IPS-20b (cell line): Measurements from ENCODE around the gene PITPNM1.
"Not testable (repeated sequence)": the region's sequence is repeated elsewhere in the genome, so short reads cannot be mapped to it uniquely, and the experiment has no call there.

Source experiments
- H3K27ac ChIP-seq: one replicate; pipeline ENCODE4 v1.5.1; 2013; ENCODE audit warnings: low read length
- H3K27me3 ChIP-seq: 2 replicates; pipeline ENCODE4 v1.6.1; 2013; ENCODE audit warnings: mild to moderate bottlenecking, low read length, inconsistent platforms; ENCODE audit not compliant: insufficient read depth
- H3K36me3 ChIP-seq: 2 replicates; pipeline ENCODE4 v1.6.1; 2013; ENCODE audit warnings: low read depth, mild to moderate bottlenecking, inconsistent platforms, low read length, moderate library complexity; ENCODE audit not compliant: insufficient read depth
- H3K4me1 ChIP-seq: 2 replicates; pipeline ENCODE4 v1.6.1; 2013; ENCODE audit warnings: mild to moderate bottlenecking, control low read depth, inconsistent platforms, low read length, moderate library complexity; ENCODE audit not compliant: insufficient read depth
- H3K4me3 ChIP-seq: 2 replicates; pipeline ENCODE4 v1.5.1; 2013; ENCODE audit warnings: mild to moderate bottlenecking, low read length, inconsistent platforms
- H3K9ac ChIP-seq: 2 replicates; pipeline ENCODE4 v1.6.1; 2013; ENCODE audit warnings: low read depth, mild to moderate bottlenecking, inconsistent platforms, low read length, moderate library complexity
- H3K9me3 ChIP-seq: 2 replicates; pipeline ENCODE4 v1.6.1; 2013; ENCODE audit warnings: mild to moderate bottlenecking, low read depth, low read length, inconsistent platforms; ENCODE audit not compliant: insufficient read depth

The PITPNM1 gene

DNA sequence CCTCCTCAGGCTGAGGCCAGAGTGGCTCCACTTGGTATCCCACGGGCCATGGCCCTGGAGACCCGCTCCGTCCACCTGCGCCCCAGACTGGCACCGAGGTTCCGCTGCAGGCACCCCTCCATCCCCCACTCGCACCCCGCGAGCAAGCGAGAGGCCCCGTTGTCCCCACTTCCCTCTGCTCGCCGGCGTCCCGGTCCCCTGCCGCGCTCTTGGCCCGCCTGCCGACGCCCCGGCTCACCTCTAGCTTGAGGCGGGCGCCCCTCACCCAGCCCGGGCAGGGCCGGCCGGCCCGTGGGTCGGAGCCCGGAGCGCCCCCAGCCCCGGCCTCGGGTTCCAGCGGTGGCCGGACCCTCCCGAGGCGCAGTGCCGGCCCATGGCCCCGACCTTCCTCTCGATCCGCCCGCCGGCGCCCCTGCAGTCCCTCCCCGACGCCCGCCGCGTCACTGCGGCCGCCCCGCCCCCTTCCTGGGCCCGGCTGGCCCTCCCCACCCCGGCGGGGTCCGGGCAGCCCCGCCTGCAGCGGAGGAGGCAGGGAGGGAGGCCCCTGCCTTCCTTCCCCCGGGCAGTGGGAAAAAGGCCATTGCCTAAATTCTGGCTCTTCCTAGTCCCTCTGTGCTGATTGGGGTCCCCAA is at the start of gene PITPNM1:
Gene PITPNM1 (minus strand): TSS at position 414 of the 632 bp plus-strand sequence. CDS start 1,183 bp downstream, outside the sequence.
- peak within 1 kb of the TSS; percentile 82 for H3K4me3 ChIP-seq
- H3K9ac ChIP-seq: peak within 1 kb of the TSS; percentile 72
- no peaks in the 10 kb centered on the region for H3K9me3 ChIP-seq
- H3K36me3 ChIP-seq: peaks cover 16% of the 10 kb centered on the region
- peaks cover 14% of the 10 kb centered on the region for H3K27me3 ChIP-seq
- H3K27ac ChIP-seq: no peak within 1 kb of the TSS
- H3K4me1 ChIP-seq: peaks cover 5% of the 10 kb centered on the region; the same call in 1 of the 2 replicates

DNA sequence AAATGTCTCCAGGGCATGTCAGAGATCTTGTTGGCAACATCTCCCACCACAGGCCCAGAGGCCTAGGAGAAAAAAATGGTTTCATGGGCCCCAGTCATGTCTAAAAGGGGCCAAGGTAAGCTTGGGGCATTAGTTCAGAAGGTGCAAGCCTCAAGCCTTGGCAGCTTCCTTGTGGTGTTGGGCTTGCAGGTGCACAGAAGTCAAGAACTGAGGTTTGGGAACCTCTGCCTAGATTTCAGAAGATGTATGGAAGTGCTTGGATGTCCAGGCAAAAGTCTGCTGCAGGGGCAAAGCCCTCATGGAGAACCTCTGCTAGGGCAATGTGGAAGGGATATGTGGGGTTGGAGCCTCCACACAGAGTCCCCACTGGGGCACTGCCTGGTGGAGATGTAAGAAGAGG is 46.5 kb upstream of the PITPNM1 start:
- not testable (repeated sequence) for H3K9ac ChIP-seq, H3K4me1 ChIP-seq, H3K4me3 ChIP-seq, H3K27ac ChIP-seq, H3K36me3 ChIP-seq, H3K27me3 ChIP-seq
- peaks cover 21% of the 10 kb centered on the region for H3K9me3 ChIP-seq

GRCh38 chr11:67551127-67551526 is 46.0 kb upstream of the PITPNM1 start:
- H3K4me1 ChIP-seq: no peaks in the 10 kb centered on the region
- H3K36me3 ChIP-seq: no peaks in the 10 kb centered on the region
- H3K27me3 ChIP-seq: no peaks in the 10 kb centered on the region
- H3K27ac ChIP-seq: no peak overlapping the region
- peaks cover 21% of the 10 kb centered on the region for H3K9me3 ChIP-seq
- no peak overlapping the region for H3K4me3 ChIP-seq
- no peak overlapping the region for H3K9ac ChIP-seq

DNA sequence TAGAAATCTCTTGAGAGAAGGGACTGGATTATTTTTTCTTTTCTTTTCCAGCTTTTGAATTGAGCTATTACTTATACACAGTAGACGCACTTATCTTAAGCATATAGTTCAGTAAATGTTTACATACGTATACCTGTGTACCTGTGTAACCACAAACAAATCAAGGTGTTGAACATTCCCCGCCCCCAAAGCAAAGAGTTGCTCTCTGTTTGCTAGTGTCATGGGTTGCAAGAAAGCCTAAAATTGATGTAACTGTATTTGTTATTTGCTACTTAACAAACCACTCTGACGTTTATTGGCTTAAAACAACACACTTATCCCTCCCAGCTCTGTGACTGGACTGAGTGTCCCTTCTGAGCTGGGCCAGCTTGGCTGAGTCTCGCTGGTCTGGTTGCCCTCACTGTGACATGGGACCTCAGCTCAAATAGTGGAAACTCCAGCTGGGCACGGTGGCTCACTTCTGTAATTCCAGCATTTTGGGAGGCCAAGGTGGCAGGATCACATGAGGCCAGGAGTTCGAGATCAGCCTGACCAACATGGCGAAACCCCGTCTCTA is 43.5 kb upstream of the PITPNM1 start:
- no peaks in the 10 kb centered on the region for H3K4me1 ChIP-seq
- H3K27me3 ChIP-seq: no peaks in the 10 kb centered on the region
- no peaks in the 10 kb centered on the region for H3K36me3 ChIP-seq
- H3K27ac ChIP-seq: no peak overlapping the region
- no peak overlapping the region for H3K4me3 ChIP-seq
- no peak overlapping the region for H3K9ac ChIP-seq
- H3K9me3 ChIP-seq: peaks cover 21% of the 10 kb centered on the region

DNA sequence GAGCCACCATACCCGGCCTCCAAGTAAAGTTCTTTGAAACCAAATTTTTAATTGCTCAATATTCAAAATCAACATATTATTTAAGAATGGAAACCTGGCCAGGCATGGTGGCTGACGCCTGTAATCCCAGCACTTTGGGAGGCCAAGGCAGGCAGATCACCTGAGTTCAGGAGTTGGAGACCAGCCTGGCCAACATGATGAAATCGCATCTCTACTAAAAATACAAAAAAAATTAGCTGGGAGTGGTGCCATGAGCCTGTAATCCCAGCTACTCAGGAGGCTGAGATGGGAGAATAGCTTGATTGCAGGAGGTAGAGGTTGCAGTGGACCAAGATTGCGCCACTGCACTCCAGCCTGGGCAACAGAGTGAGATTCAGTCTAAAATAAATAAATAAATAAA is 42.9 kb upstream of the PITPNM1 start:
- H3K9ac ChIP-seq, H3K27ac ChIP-seq, H3K27me3 ChIP-seq, H3K36me3 ChIP-seq, H3K4me1 ChIP-seq, H3K4me3 ChIP-seq: not testable (repeated sequence)
- peaks cover 21% of the 10 kb centered on the region for H3K9me3 ChIP-seq

GRCh38 chr11:67545280-67545679 is 40.1 kb upstream of the PITPNM1 start:
- H3K9ac ChIP-seq: no peak overlapping the region
- no peak overlapping the region for H3K4me3 ChIP-seq
- H3K27ac ChIP-seq: no peak overlapping the region
- no peaks in the 10 kb centered on the region for H3K27me3 ChIP-seq
- no peaks in the 10 kb centered on the region for H3K36me3 ChIP-seq
- peaks cover 3% of the 10 kb centered on the region; the same call in 1 of the 2 replicates for H3K4me1 ChIP-seq
- no peaks in the 10 kb centered on the region for H3K9me3 ChIP-seq

- Histone ChIP-seq H3K27ac (no peak overlapping the region), H3K9ac (no peak overlapping the region), H3K9me3 (no peaks in the 10 kb centered on the region), H3K27me3 (no peaks in the 10 kb centered on the region), H3K36me3 (no peaks in the 10 kb centered on the region), H3K4me1 (peaks cover 3% of the 10 kb centered on the region; the same call in 1 of the 2 replicates), H3K4me3 (no peak overlapping the region)
These were observed 39.6 kb upstream of the PITPNM1 start for GRCh38 chr11:67544616-67545242.

DNA sequence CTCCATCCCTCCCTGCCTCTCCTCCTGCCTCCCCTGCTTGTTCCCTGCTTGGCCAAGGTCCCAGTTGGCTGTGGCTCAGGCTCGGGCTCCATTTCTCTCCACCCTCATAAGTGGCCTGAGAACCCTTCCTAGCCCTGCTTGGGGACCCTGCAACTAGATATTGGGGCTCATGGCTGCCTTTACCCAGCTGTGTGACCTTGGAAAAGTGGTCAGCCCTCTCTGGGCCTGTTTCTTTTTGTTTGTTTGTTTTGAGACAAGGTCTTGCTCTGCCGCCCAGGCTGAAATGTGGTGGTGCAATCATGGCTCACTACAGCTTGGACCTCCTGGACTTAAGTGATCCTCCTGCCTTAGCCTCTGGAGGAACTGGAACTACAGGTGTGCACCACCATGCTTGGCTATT is 38.4 kb upstream of the PITPNM1 start:
- Histone ChIP-seq H3K9ac (no peak overlapping the region), H3K27me3 (no peaks in the 10 kb centered on the region), H3K9me3 (no peaks in the 10 kb centered on the region), H3K27ac (no peak overlapping the region), H3K4me1 (peaks cover 3% of the 10 kb centered on the region; the same call in 1 of the 2 replicates), H3K4me3 (no peak overlapping the region), H3K36me3 (no peaks in the 10 kb centered on the region)

DNA sequence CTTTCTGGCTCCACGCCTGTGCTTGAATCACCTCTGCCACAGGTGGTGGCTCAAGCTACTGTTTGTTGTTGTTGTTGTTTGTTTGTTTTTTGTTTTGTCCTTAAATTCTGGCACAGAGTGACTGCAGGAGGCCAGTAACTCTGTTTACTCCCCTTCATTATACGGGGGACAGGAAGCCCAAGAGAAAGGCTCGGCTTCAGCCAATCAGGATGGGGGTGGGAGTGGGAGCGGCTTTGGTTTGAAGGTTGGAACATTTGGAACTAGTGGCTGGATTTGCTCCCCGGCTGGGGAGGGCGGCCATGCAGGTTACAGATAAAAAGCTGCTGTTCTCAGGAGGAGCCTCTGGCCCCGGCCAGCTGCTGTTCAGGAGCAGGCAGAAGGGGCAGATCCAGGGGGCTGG is 37.8 kb upstream of the PITPNM1 start:
- Histone ChIP-seq H3K4me3 (no peak overlapping the region), H3K27ac (no peak overlapping the region), H3K36me3 (no peaks in the 10 kb centered on the region), H3K27me3 (no peaks in the 10 kb centered on the region), H3K4me1 (peaks cover 3% of the 10 kb centered on the region; the same call in 1 of the 2 replicates), H3K9me3 (peaks cover 2% of the 10 kb centered on the region; the same call in 1 of the 2 replicates), H3K9ac (no peak overlapping the region)

DNA sequence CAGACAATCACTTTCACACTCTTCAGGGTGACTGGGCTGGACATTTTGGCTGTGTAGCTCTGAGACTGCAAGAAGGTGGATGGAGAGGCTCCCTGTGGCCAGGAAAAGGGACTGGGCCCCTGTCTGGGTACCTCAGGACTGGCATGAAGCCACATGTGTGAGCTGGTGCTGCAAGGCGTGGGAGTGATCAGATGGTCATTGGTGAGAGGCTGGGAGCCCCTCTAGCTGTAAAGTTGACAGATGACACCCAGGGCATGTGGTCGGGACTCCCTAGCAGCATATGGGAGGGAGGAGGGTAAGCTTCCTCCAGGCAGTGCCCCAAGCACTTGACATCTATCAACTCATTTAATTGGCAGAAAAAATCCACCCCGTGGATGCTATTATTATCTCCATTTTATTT is 37.0 kb upstream of the PITPNM1 start:
- Histone ChIP-seq H3K9me3 (peaks cover 4% of the 10 kb centered on the region; the same call in 1 of the 2 replicates), H3K4me1 (peaks cover 3% of the 10 kb centered on the region; the same call in 1 of the 2 replicates), H3K27ac (no peak overlapping the region), H3K4me3 (no peak overlapping the region), H3K27me3 (no peaks in the 10 kb centered on the region), H3K9ac (no peak overlapping the region), H3K36me3 (no peaks in the 10 kb centered on the region)

DNA sequence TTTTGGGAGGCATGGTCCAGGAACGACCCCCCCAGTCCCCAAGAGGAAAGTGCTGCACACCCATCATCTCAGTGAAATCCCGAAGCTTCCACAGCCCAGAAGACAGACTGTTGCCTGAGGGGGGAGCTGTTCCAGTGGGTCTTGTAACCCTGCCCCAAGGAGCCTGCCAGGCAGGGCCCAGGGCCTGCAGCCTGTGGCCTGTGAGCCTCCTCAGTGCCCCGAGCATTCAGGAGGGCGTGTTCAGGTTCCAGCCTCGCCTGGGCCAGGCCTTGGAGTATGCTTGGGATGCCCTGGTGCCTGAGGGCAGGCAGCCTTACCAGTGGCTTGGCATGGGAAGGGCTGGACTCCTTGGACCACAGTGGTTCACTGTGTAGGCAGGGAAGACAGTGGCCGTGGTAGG is 36.0 kb upstream of the PITPNM1 start:
- Histone ChIP-seq H3K4me1 (peaks cover 3% of the 10 kb centered on the region; the same call in 1 of the 2 replicates), H3K27ac (no peak overlapping the region), H3K4me3 (no peak overlapping the region), H3K36me3 (no peaks in the 10 kb centered on the region), H3K9me3 (peaks cover 6% of the 10 kb centered on the region; the same call in 1 of the 2 replicates), H3K27me3 (no peaks in the 10 kb centered on the region), H3K9ac (no peak overlapping the region)

DNA sequence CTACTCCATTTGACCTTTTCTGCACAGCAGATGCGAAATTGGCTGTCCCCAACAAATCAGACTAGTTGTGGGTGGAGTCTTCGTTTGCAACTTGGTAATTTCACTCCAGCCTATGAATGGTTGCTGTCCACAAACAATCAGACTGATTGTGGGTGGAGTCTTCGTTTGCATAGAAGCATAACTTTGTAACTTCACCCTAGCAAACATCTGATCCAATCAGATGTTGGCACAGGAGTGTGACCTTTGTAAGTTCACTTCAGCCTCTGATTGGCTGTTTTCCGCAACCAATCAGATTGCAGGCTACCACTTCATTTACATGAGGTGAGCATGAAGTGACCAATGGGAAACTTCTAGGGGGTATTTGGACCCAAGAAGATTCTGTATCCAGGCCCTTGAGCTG is 34.4 kb upstream of the PITPNM1 start:
- no peak overlapping the region for H3K27ac ChIP-seq
- H3K27me3 ChIP-seq: no peaks in the 10 kb centered on the region
- no peaks in the 10 kb centered on the region for H3K36me3 ChIP-seq
- H3K9me3 ChIP-seq: peaks cover 19% of the 10 kb centered on the region
- H3K4me1 ChIP-seq: peaks cover 3% of the 10 kb centered on the region; the same call in 1 of the 2 replicates
- no peak overlapping the region for H3K4me3 ChIP-seq
- H3K9ac ChIP-seq: no peak overlapping the region
